Osteoblast (primary cell): ENCODE results near the gene CACNA1C. TPM values are rescaled to one million over a fixed set of nuclear protein-coding genes. Genes with fewer than 3 reads are reported as not detected.

ENCODE experiments used
- DNase-seq: peaks from one replicate; pipeline ENCODE4 v3.0.0; 2011; ENCODE audit warnings: low spot score, mixed read lengths; ENCODE audit not compliant: insufficient read length; ENCODE audit errors: missing footprints
- H2AFZ ChIP-seq: 2 replicates; pipeline ENCODE4 v1.6.0; 2011; ENCODE audit warnings: mild to moderate bottlenecking, low read length
- H3K27ac ChIP-seq: 2 replicates; pipeline ENCODE4 v1.5.1; 2011; ENCODE audit warnings: mild to moderate bottlenecking, low read depth, low read length, moderate library complexity
- H3K27me3 ChIP-seq: 2 replicates; pipeline ENCODE4 v1.6.0; 2012; ENCODE audit warnings: mild to moderate bottlenecking, control low read depth, inconsistent platforms, low read length, moderate library complexity; ENCODE audit not compliant: insufficient read depth
- H3K36me3 ChIP-seq: 2 replicates; pipeline ENCODE4 v1.5.1; 2011; ENCODE audit warnings: mild to moderate bottlenecking, low read length, control low read depth, moderate library complexity; ENCODE audit not compliant: insufficient read depth
- H3K4me1 ChIP-seq: 2 replicates; pipeline ENCODE4 v1.5.1; 2011; ENCODE audit warnings: mild to moderate bottlenecking, low read length, control low read depth, moderate library complexity; ENCODE audit not compliant: insufficient read depth
- H3K4me2 ChIP-seq: 2 replicates; pipeline ENCODE4 v1.6.0; 2011; ENCODE audit warnings: mild to moderate bottlenecking, low read length; ENCODE audit not compliant: insufficient read depth
- H3K4me3 ChIP-seq: fragments of 200-600 bp; sonication (generic); 3 replicates; pipeline ENCODE4 v1.5.1; 2012; ENCODE audit warnings: mild to moderate bottlenecking, low read length, inconsistent platforms; ENCODE audit not compliant: insufficient read depth
- H3K79me2 ChIP-seq: 2 replicates; pipeline ENCODE4 v1.6.0; 2012; ENCODE audit warnings: mild to moderate bottlenecking, low read length, control low read depth, inconsistent platforms; ENCODE audit not compliant: insufficient read depth
- H3K9me3 ChIP-seq: 2 replicates; pipeline ENCODE4 v1.5.1; 2011; ENCODE audit warnings: low read depth, low read length, control low read depth
- H4K20me1 ChIP-seq: 2 replicates; pipeline ENCODE4 v1.6.0; 2012; ENCODE audit warnings: mild to moderate bottlenecking, low read length, control low read depth; ENCODE audit not compliant: insufficient read depth
- CTCF ChIP-seq: IDR thresholded peaks from 2 replicates; pipeline ENCODE4 v1.5.1; 2011; ENCODE audit warnings: mild to moderate bottlenecking, low read depth, low read length, moderate library complexity; ENCODE audit errors: extremely low read depth
- total RNA-seq: library from RNA; depleted of rRNA; stranded (reverse); fragments of >200 nt; gene quantifications from 2 replicates; pipeline ENCODE4 v1.2.3, GENCODE V29; 2012

The CACNA1C gene
- total RNA-seq, 1 donor = 19.2 TPM

- no peak for TF ChIP-seq CTCF
- DNase-seq = no peak
- H3K4me2 ChIP-seq = no peak overlapping the region
- no peaks in the 10 kb centered on the region for H3K9me3 ChIP-seq
- H4K20me1 ChIP-seq = peaks cover 4% of the 10 kb centered on the region
- H2AFZ ChIP-seq = no peak overlapping the region
- no peaks in the 10 kb centered on the region for H3K36me3 ChIP-seq
- no peaks in the 10 kb centered on the region for H3K4me1 ChIP-seq
- no peaks in the 10 kb centered on the region for H3K27me3 ChIP-seq
- no peaks in the 10 kb centered on the region for H3K79me2 ChIP-seq
- H3K4me3 ChIP-seq = no peak overlapping the region
- no peak overlapping the region for H3K27ac ChIP-seq
These were observed 138.9 kb downstream of the CACNA1C start for GRCh38 chr12:2191534-2192153.

GRCh38 chr12:2192231-2192630, 139.4 kb downstream of the CACNA1C start:
- no peak for TF ChIP-seq CTCF
- H3K9me3 ChIP-seq = no peaks in the 10 kb centered on the region
- H3K4me3 ChIP-seq = no peak overlapping the region
- no peaks in the 10 kb centered on the region for H3K4me1 ChIP-seq
- H3K27ac ChIP-seq = no peak overlapping the region
- DNase-seq = no peak
- no peaks in the 10 kb centered on the region for H3K36me3 ChIP-seq
- H3K79me2 ChIP-seq = no peaks in the 10 kb centered on the region
- peaks cover 3% of the 10 kb centered on the region for H4K20me1 ChIP-seq
- H3K27me3 ChIP-seq = no peaks in the 10 kb centered on the region
- H3K4me2 ChIP-seq = no peak overlapping the region
- H2AFZ ChIP-seq = no peak overlapping the region

- no peak overlapping the region for H3K27ac ChIP-seq
- TF ChIP-seq CTCF = no peak
- no peak overlapping the region for H3K4me2 ChIP-seq
- no peaks in the 10 kb centered on the region for H3K79me2 ChIP-seq
- H3K4me3 ChIP-seq = no peak overlapping the region
- no peaks in the 10 kb centered on the region for H3K36me3 ChIP-seq
- no peaks in the 10 kb centered on the region for H3K9me3 ChIP-seq
- H3K4me1 ChIP-seq = no peaks in the 10 kb centered on the region
- H3K27me3 ChIP-seq = no peaks in the 10 kb centered on the region
- no peak overlapping the region for H2AFZ ChIP-seq
- no peak for DNase-seq
- H4K20me1 ChIP-seq = peaks cover 2% of the 10 kb centered on the region
These were observed 141.3 kb downstream of the CACNA1C start for GRCh38 chr12:2194060-2194459.

GRCh38 chr12:2194571-2194970, 141.8 kb downstream of the CACNA1C start:
- no peak for DNase-seq
- Histone ChIP-seq H3K4me1 (no peaks in the 10 kb centered on the region), H3K27me3 (no peaks in the 10 kb centered on the region), H2AFZ (no peak overlapping the region), H3K27ac (no peak overlapping the region), H3K9me3 (no peaks in the 10 kb centered on the region), H3K36me3 (no peaks in the 10 kb centered on the region), H4K20me1 (peaks cover 2% of the 10 kb centered on the region), H3K79me2 (no peaks in the 10 kb centered on the region), H3K4me2 (no peak overlapping the region), H3K4me3 (no peak overlapping the region)
- no peak for TF ChIP-seq CTCF
